ENCODE results near the gene MARCHF10. TPM values are rescaled to one million over a fixed set of nuclear protein-coding genes. Genes with fewer than 3 reads are reported as not detected.
"Not testable (repeated sequence)": the region's sequence is repeated elsewhere in the genome, so short reads cannot be mapped to it uniquely, and the experiment has no call there.

MARCHF10 gene
- polyA plus RNA-seq, 1 donor from 2014 or later = 0.27 TPM

- not testable (repeated sequence) for H3K79me2 ChIP-seq (replicated peaks; ENCODE audit: insufficient read depth, low read length); H3K4me3 ChIP-seq (ENCODE audit: low read length); H3K4me2 ChIP-seq (ENCODE audit: low read length); H3K27me3 ChIP-seq (ENCODE audit: insufficient read depth, low read depth, low read length); H3K9me3 ChIP-seq (ENCODE audit: low read length); H2AFZ ChIP-seq (ENCODE audit: low read depth, low read length); H3K27ac ChIP-seq (ENCODE audit: low read length); H3K36me3 ChIP-seq (ENCODE audit: insufficient read depth, low read length); H3K9ac ChIP-seq (ENCODE audit: low read length); H3K9me2 ChIP-seq (ENCODE audit: insufficient read depth, low read length); H3F3A ChIP-seq (ENCODE audit: insufficient read depth, low read length, poor library complexity, severe bottlenecking); H4K20me1 ChIP-seq (ENCODE audit: insufficient read depth)
These were observed 25.7 kb upstream of the MARCHF10 start for GRCh38 chr17:62833816-62834215.

- Histone ChIP-seq H2AFZ (ENCODE audit: low read depth, low read length) (no peak overlapping the region), H4K20me1 (ENCODE audit: insufficient read depth) (no peaks in the 10 kb centered on the region), H3K9me2 (ENCODE audit: insufficient read depth, low read length) (no peaks in the 10 kb centered on the region), H3F3A (ENCODE audit: insufficient read depth, low read length, poor library complexity, severe bottlenecking) (peaks cover 7% of the 10 kb centered on the region), H3K79me2 (replicated peaks; ENCODE audit: insufficient read depth, low read length) (no peaks in the 10 kb centered on the region), H3K9ac (ENCODE audit: low read length) (no peak overlapping the region), H3K27ac (ENCODE audit: low read length) (no peak overlapping the region), H3K27me3 (ENCODE audit: insufficient read depth, low read depth, low read length) (no peaks in the 10 kb centered on the region), H3K9me3 (ENCODE audit: low read length) (no peaks in the 10 kb centered on the region), H3K4me3 (ENCODE audit: low read length) (no peak overlapping the region), H3K4me2 (ENCODE audit: low read length) (no peak overlapping the region), H3K36me3 (ENCODE audit: insufficient read depth, low read length) (no peaks in the 10 kb centered on the region)
- no peak for TF ChIP-seq POLR2AphosphoS5 (IDR thresholded peaks at IDR 0.05)
- TF ChIP-seq, protein P1, sequence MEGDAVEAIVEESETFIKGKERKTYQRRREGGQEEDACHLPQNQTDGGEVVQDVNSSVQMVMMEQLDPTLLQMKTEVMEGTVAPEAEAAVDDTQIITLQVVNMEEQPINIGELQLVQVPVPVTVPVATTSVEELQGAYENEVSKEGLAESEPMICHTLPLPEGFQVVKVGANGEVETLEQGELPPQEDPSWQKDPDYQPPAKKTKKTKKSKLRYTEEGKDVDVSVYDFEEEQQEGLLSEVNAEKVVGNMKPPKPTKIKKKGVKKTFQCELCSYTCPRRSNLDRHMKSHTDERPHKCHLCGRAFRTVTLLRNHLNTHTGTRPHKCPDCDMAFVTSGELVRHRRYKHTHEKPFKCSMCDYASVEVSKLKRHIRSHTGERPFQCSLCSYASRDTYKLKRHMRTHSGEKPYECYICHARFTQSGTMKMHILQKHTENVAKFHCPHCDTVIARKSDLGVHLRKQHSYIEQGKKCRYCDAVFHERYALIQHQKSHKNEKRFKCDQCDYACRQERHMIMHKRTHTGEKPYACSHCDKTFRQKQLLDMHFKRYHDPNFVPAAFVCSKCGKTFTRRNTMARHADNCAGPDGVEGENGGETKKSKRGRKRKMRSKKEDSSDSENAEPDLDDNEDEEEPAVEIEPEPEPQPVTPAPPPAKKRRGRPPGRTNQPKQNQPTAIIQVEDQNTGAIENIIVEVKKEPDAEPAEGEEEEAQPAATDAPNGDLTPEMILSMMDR (IDR thresholded peaks at IDR 0.05; ENCODE audit: poor library complexity, severe bottlenecking) = no peak
- TF ChIP-seq EZH2 (IDR thresholded peaks at IDR 0.05; ENCODE audit: borderline replicate concordance, insufficient read depth, low read length, poor library complexity, severe bottlenecking) = no peak
- TF ChIP-seq SMC3 (conservative IDR thresholded peaks at IDR 0.05; ENCODE audit: poor library complexity) = no peak
- TF ChIP-seq REST (IDR thresholded peaks at IDR 0.05; ENCODE audit: borderline replicate concordance) = no peak
- no peak for TF ChIP-seq MXI1 (conservative IDR thresholded peaks at IDR 0.05; ENCODE audit: poor library complexity, severe bottlenecking)
- TF ChIP-seq TAF1 (IDR thresholded peaks at IDR 0.05; ENCODE audit: low read depth) = no peak
- no peak for TF ChIP-seq EP300 (conservative IDR thresholded peaks at IDR 0.05; ENCODE audit: poor library complexity, severe bottlenecking)
- TF ChIP-seq RAD21 (conservative IDR thresholded peaks at IDR 0.05) = no peak
These were observed 24.3 kb upstream of the MARCHF10 start for GRCh38 chr17:62832405-62832804.

DNA sequence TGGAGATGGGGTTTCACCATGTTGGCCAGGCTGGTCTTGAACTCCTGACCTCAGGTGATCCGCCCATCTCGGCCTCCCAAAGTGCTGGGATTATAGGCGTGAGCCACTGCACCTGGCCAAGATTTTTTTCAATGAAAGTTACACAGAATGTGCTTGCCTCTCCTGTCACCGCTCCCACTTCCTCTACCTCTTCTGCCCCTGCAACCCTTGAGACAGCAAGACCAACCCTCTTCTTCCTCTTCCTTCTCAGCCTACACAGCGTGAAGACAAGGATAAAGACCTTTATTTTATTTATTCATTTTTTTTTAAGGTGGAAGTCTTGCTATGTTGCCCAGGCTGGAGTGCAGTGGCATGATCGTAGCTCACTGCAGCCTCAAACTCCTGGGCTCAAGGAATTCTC lies 23.0 kb upstream of the MARCHF10 start:
- not testable (repeated sequence) for H3K4me2 ChIP-seq (ENCODE audit: low read length); H3K79me2 ChIP-seq (replicated peaks; ENCODE audit: insufficient read depth, low read length); H3K4me3 ChIP-seq (ENCODE audit: low read length); H3K27ac ChIP-seq (ENCODE audit: low read length); H3K27me3 ChIP-seq (ENCODE audit: insufficient read depth, low read depth, low read length); H3K9me2 ChIP-seq (ENCODE audit: insufficient read depth, low read length); H2AFZ ChIP-seq (ENCODE audit: low read depth, low read length); H3K9me3 ChIP-seq (ENCODE audit: low read length); H4K20me1 ChIP-seq (ENCODE audit: insufficient read depth); H3K36me3 ChIP-seq (ENCODE audit: insufficient read depth, low read length); H3F3A ChIP-seq (ENCODE audit: insufficient read depth, low read length, poor library complexity, severe bottlenecking); H3K9ac ChIP-seq (ENCODE audit: low read length)

Measured in neural cell (in vitro differentiated cells).